Skeletal muscle satellite cell (primary cell): ENCODE measurements around the gene ATP5F1D.

ENCODE experiments used
- H3K27me3 ChIP-seq: 2 replicates; pipeline ENCODE4 v1.7.0; 2013; ENCODE audit warnings: low read length; ENCODE audit not compliant: control insufficient read depth, insufficient read depth
- H3K36me3 ChIP-seq: 2 replicates; pipeline ENCODE4 v1.7.0; 2013; ENCODE audit warnings: mild to moderate bottlenecking, control low read depth, low read length; ENCODE audit not compliant: insufficient read depth
- H3K4me1 ChIP-seq: 2 replicates; pipeline ENCODE4 v1.7.0; 2013; ENCODE audit warnings: low read length; ENCODE audit not compliant: control insufficient read depth, insufficient read depth
- H3K4me2 ChIP-seq: 2 replicates; pipeline ENCODE4 v1.7.0; 2013; ENCODE audit warnings: mild to moderate bottlenecking, low read length
- H3K4me3 ChIP-seq: 2 replicates; pipeline ENCODE4 v1.7.0; 2013; ENCODE audit warnings: low read length
- H3K9ac ChIP-seq: 2 replicates; pipeline ENCODE4 v1.7.0; 2013; ENCODE audit warnings: mild to moderate bottlenecking, low read depth, low read length, moderate library complexity
- H3K9me3 ChIP-seq: replicated peaks from 2 replicates; pipeline ENCODE4 v1.7.0; 2013; ENCODE audit warnings: mild to moderate bottlenecking, control low read depth, low read length

Gene ATP5F1D

DNA sequence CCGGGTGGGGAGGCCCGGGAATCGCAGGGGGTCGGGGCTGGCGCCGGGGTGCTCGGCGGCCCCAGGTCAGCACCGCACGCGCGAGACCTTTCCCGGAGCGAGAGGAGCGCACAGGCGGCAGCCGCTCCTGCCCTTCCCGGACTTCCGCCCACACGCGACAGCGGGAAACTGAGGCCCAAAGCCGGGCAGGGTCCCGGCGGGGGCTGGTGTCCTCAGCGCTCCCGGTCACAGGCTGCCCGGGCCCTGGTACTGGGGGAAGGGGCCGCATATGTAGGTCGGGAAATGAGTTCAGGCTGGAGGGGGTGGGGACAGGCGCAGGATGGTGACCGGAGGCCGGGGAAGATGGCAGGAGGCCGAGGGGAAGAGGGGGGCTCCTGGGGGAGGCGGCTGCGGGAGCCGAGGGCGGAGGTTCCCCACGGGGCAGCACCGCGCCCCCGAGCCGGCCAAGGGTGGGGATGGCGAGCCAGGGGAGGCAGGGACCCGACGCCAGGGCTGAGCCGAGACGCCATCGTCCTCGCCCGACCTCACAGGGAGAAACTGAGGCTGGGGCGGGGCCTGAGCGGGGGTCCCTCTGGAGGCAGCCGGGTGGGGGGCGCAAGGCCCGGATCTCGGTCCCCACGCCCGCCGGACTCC, 4.4 kb upstream of the ATP5F1D start:
- H3K4me1 ChIP-seq = peaks cover 38% of the 10 kb centered on the region
- H3K9me3 ChIP-seq = no peaks in the 10 kb centered on the region
- H3K36me3 ChIP-seq = peaks cover 27% of the 10 kb centered on the region
- H3K27me3 ChIP-seq = no peaks in the 10 kb centered on the region
- peak overlapping the region; percentile 78 for H3K9ac ChIP-seq
- H3K4me2 ChIP-seq = peak overlapping the region; percentile 93
- peak overlapping the region; percentile 87 for H3K4me3 ChIP-seq

DNA sequence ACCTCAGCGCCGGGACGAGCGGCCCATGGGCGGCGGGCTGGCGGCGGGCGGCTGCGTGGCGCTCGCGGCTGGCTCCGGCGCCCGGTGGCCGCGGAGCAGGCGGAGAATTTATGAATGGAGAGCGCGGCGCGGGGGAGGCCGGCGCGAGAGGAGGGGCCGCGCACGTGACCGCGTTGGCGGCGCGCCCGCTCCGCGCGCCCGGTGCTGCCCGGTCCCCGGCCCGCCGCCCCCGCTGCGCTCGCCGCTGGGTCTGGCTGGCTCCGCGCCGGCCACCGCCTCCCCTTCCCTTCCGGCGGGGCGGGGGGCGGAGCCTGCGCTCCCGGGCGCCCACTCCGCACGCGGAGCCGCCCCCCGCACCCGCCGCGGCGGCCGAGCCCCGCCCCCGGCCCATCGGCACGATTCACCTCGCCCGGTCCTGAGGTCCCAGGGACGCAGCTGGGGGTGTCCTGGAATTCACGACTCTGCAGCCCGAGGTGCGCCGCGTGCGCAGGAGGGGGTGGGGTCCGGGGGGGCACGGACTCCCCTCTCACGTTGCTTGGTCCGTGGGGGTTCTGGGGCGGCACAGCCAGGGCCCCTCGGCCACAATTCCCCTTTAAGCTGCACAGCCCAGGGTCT, 3.7 kb upstream of the ATP5F1D start, which contains the start of gene CBARP:
TSS of gene CBARP (minus strand) at position 252 of the 615 bp plus-strand sequence. CDS start 1,905 bp downstream, outside the sequence.
- peaks cover 37% of the 10 kb centered on the region for H3K4me1 ChIP-seq
- peak within 1 kb of the TSS; percentile 87 for H3K4me3 ChIP-seq

DNA sequence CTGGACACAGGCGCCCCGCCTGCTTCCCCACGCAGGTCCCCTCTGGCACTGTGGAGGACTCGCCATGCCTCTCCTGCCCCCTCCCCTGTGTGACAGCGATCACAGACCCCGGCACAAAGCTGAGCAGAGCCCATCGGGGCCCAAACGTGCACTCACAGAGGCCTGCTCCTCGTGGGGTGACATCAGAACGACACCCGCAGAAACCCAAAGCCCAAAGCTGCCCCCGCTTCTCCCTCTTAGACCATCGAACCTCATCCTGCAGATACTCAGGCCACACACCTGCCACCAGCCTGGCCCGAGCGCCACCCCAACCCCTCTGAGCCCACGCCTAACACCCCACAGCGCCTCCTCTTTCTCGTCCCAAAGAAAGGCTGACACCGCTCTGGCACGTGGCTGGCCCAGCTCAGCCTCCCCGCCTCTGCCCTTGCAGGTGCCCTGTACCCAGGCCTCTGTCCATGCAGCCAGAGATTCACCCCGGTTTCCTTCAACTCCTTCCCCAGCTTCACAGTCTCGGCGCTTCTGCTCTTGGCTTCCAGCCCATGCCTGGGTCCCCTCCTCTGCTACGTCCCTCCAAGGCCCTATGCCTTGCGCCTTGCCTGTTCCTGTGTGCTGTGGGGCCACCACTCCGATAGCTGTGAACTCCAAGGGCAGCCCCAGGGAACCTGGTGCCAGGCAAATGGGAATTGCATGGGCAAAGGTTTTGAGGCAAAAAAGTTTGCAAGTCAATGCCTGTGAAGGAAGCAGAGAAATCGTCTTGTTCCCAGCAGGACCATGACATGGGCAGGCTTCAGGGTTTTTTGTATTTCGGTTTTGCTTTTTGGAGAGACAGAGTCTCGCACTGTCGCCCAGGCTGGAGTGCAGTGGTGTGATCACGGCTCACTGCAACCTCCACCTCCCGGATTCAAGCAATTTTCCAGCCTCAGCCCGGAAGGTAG, 2.9 kb upstream of the ATP5F1D start:
- Histone ChIP-seq H3K9ac (peak overlapping the region; percentile 16), H3K36me3 (peaks cover 18% of the 10 kb centered on the region), H3K4me1 (peaks cover 39% of the 10 kb centered on the region), H3K4me3 (peak overlapping the region; percentile 87), H3K9me3 (no peaks in the 10 kb centered on the region), H3K27me3 (no peaks in the 10 kb centered on the region), H3K4me2 (peak overlapping the region; percentile 93)

More for the DNA sequence above, 3.7 kb upstream of the ATP5F1D start, which contains the start of gene CBARP:
- Histone ChIP-seq H3K27me3 (no peaks in the 10 kb centered on the region), H3K9ac (peak within 1 kb of the TSS; percentile 78), H3K4me2 (peak within 1 kb of the TSS; percentile 93), H3K9me3 (no peaks in the 10 kb centered on the region), H3K36me3 (peaks cover 22% of the 10 kb centered on the region)

DNA sequence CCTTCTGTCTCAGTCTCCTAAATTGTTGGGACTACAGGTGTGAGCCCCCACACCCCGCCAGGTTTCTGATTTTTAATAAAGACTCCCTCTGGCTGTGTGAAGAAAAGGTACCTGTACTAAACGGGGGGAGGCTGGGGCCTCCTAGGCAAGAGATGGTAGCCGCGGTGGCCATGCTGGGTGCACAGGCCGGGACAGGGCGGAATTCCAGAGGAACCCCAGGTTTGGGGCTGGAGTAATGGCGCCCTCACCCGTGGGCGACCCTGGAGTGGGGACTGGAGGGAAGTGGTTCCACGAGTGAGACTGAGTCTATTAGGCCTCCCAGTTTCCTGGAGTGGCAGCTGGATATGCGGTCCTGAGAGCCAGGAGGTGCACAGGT, 2.1 kb upstream of the ATP5F1D start:
- H3K9ac ChIP-seq = peak overlapping the region; percentile 64
- no peaks in the 10 kb centered on the region for H3K9me3 ChIP-seq
- no peak overlapping the region for H3K4me3 ChIP-seq
- no peaks in the 10 kb centered on the region for H3K27me3 ChIP-seq
- H3K36me3 ChIP-seq = peaks cover 16% of the 10 kb centered on the region
- peak overlapping the region; percentile 96 for H3K4me2 ChIP-seq
- peaks cover 47% of the 10 kb centered on the region for H3K4me1 ChIP-seq

DNA sequence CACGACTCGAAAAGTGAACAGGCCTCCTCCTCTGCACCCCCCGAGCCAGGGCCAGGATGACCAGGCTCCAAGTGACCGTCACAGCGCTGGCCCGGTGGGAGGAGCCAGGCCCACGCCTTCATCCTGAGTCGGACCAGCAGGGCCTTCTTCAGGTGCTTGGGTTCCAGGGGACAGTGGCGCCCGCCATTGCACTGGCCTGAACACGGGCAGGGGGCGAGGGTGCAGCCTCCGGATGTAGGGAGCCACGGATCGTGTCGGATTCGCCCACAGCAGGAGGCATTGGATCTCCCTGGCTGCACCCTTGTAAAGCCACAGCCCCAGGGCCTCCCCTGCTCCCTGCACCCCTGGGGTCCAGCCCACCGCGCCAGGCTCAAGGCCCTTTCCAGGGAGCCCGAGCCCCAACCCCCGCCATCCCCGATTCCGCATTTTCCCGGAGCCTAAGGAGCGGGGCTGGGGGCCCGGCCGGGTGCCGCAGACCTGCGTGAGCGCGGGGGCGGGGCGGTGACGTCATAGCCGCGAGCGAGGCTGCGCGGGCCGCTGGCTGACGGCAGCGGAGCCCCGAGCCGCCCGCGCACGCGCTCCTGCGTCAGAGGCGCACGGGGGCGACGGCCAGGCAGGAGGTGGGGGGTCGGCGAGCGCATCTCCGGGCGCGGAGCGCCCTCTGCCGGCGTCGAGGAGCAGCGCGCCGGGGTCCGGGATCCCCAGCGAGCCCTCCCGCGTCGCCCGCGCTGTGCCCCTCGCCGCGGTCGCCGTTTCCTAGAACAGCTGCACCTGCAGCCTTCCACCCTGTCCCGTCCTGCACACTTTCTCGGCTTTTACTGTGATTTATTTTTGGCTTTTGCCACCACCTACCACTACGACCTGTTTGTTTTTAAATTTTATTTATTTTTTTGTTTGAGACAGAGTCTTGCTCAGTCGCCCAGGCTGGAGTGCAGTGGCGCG, 1.5 kb upstream of the ATP5F1D start:
- H3K36me3 ChIP-seq = peaks cover 15% of the 10 kb centered on the region
- H3K27me3 ChIP-seq = no peaks in the 10 kb centered on the region
- peak overlapping the region; percentile 96 for H3K4me2 ChIP-seq
- peak overlapping the region; percentile 64 for H3K9ac ChIP-seq
- H3K4me3 ChIP-seq = peak overlapping the region; percentile 72
- H3K9me3 ChIP-seq = no peaks in the 10 kb centered on the region
- H3K4me1 ChIP-seq = peaks cover 54% of the 10 kb centered on the region

DNA sequence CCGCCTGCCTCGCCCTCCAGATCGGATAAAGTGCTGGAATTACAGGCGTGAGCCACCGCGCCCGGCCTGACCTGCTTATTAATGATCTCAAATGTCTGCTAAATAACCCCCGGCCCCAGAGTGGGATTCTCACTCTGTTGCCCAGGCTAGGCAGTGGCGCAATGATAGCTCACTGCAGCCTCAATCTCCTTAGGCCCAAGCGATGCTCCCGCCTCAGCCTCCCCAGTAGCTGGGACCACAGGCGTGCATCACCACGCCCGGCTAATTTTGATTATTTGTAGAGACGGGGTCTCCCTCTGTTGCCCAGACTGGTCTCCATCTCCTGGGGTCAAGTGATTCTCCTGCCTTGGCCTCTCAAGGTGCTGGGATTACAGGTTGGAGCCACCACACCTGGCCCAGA, 626 bp upstream of the ATP5F1D start:
- H3K9ac ChIP-seq = peak overlapping the region; percentile 91
- peak overlapping the region; percentile 94 for H3K4me3 ChIP-seq
- H3K9me3 ChIP-seq = no peaks in the 10 kb centered on the region

DNA sequence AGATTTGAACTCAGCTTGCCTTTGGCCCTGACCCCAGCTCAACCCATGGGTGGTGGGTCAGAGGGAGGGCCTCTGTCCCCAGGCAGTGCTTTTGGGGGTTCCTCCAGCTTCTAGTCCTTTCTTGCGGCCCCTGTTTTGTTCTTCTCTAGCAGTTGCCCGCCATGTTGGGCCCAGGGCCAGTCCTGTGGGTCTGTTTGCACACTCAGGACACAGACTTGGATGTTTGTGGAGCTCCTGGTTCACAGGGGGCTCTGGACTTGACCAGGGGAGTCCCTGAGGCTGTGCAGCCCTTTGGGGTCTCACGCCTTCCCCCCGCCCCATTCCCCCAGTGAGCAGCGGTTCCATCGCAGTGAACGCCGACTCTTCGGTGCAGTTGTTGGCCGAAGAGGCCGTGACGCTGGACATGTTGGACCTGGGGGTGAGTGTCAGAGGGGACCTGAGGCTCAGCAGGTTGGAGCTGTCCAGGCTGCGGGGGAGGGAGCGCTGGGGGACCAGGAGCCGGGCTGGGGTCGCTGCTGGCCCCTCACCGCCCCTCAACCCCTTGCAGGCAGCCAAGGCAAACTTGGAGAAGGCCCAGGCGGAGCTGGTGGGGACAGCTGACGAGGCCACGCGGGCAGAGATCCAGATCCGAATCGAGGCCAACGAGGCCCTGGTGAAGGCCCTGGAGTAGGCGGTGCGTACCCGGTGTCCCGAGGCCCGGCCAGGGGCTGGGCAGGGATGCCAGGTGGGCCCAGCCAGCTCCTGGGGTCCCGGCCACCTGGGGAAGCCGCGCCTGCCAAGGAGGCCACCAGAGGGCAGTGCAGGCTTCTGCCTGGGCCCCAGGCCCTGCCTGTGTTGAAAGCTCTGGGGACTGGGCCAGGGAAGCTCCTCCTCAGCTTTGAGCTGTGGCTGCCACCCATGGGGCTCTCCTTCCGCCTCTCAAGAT, 2.5 kb downstream of the ATP5F1D start:
- peak overlapping the region; percentile 65 for H3K9ac ChIP-seq
- no peaks in the 10 kb centered on the region for H3K9me3 ChIP-seq
- peaks cover 9% of the 10 kb centered on the region for H3K36me3 ChIP-seq
- H3K4me2 ChIP-seq = peak overlapping the region; percentile 97
- peaks cover 68% of the 10 kb centered on the region for H3K4me1 ChIP-seq
- H3K4me3 ChIP-seq = peak overlapping the region; percentile 60
- no peaks in the 10 kb centered on the region for H3K27me3 ChIP-seq

More for the DNA sequence above, 626 bp upstream of the ATP5F1D start:
- Histone ChIP-seq H3K4me1 (peaks cover 57% of the 10 kb centered on the region), H3K27me3 (no peaks in the 10 kb centered on the region), H3K36me3 (peaks cover 9% of the 10 kb centered on the region), H3K4me2 (peak overlapping the region; percentile 97)

DNA sequence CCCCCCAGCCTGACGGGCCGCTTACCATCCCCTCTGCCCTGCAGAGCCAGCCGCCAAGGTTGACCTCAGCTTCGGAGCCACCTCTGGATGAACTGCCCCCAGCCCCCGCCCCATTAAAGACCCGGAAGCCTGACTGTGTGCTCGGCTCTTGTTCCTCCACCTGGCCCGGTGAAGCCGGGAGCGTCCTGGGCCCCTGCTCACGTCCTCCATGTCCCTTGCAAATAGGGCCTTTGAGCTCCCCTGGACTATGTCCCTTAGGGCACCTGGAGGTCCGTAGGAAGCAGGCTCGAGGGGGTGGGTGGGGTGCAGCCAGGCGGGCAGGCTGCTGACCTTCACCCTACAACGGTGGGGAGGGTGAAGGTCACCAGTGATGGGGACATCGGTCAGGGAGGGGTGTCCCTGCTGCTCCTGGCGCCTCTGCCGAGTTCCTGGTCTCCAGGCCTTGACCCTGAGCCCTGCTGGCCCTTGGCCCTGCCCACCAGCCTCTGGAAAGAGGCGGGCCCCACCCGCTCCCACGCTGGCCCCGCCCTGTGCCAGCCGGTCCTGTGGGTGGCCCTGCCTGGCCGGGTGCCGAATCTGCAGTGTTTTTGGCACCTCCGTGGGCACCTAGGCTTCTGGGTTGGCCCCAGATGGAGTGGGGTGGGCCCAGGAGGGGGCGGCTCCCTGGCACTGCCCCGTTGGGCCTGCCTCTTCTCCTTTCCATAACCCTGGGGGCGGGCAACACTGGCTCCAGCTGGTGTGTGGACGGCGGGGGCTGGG, 3.3 kb downstream of the ATP5F1D start:
- Histone ChIP-seq H3K27me3 (no peaks in the 10 kb centered on the region), H3K4me2 (peak overlapping the region; percentile 97), H3K4me1 (peaks cover 65% of the 10 kb centered on the region), H3K36me3 (peaks cover 11% of the 10 kb centered on the region), H3K9ac (peak overlapping the region; percentile 65), H3K9me3 (no peaks in the 10 kb centered on the region), H3K4me3 (peak overlapping the region; percentile 60)

DNA sequence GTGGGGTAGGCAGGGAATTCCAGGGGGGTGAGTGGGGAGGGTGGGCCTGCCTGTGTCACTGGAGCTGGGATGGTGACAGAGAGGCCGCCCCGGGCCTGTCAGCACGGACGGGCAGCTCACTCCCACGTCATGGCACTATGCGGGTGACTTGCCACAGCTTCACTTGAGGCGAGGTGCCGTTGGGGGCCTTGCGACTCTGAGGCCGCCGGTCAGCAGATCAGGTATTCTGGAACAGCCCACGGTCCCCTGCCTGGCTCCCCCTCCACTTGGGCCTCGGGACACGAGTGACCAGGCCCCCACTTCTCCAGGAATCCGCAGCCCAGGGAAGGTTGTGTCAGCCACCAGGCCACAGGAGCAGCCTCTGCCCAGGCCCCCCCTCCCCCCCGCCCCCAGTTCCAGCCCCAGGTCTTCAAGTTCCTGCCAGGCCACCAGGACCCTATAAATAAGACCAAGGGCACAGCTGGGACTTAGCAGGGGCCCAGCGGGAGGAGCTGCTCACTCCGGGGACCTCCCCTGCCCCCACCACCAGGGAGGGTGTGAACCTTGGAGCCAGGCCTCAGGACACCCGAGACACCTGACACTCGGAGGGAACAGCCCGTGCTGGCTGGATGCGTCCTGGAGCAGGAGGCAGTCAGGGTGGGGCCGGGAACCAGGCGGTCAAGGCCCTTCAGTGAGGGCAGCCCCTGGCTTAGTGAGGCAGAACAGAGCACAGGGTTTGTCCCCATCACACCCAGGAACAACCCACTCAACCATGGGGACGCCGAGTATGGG, 4.1 kb downstream of the ATP5F1D start:
- Histone ChIP-seq H3K27me3 (no peaks in the 10 kb centered on the region), H3K9me3 (no peaks in the 10 kb centered on the region), H3K4me1 (peaks cover 63% of the 10 kb centered on the region), H3K36me3 (peaks cover 18% of the 10 kb centered on the region), H3K4me3 (peak overlapping the region; percentile 60), H3K9ac (peak overlapping the region; percentile 65), H3K4me2 (peak overlapping the region; percentile 97)
